IMR-90 (cell line): ENCODE measurements around the gene CLPX. TPM values are rescaled to one million over a fixed set of nuclear protein-coding genes. Genes with fewer than 3 reads are reported as not detected.

ENCODE experiments used
- ATAC-seq: fragments of 200-7000 bp; cut with Tn5 transposase; 2 replicates; pipeline ENCODE4 v1.9.1; 2020; ENCODE audit warnings: low read depth, mild to moderate bottlenecking, moderate library complexity
- BruUV-seq: library from RNA; stranded (reverse); fragments of 400-500 nt; replicated peaks from 2 replicates; lab custom pipeline; 2021; lab: Mats Ljungman, UMichigan
- CTCF ChIA-PET: fragments of 300-600 bp; formaldehyde crosslinking; extraction: SDS; loops from one replicate; lab custom pipeline; 2021; ENCODE audit warnings: antibody characterized with exemption; lab: Yijun Ruan, JAX
- POLR2A ChIA-PET: fragments of 300-600 bp; sonication (Branson Sonifier 250); formaldehyde crosslinking; loops from one replicate; lab custom pipeline; 2022; ENCODE audit warnings: antibody characterized with exemption; ENCODE audit not compliant: unreplicated experiment; lab: Charles Lee
- DNase-seq: peaks from one replicate; pipeline ENCODE4 v3.0.0; 2013
- H2AFZ ChIP-seq: replicated peaks from 2 replicates; pipeline ENCODE3; 2013; ENCODE audit warnings: low read length, mild to moderate bottlenecking; ENCODE audit not compliant: poor library complexity
- H2AK5ac ChIP-seq: 2 replicates; pipeline ENCODE4 v1.6.1; 2013; ENCODE audit warnings: low read depth, low read length, inconsistent platforms
- H2AK9ac ChIP-seq: replicated peaks from 2 replicates; pipeline ENCODE3; 2013; ENCODE audit warnings: mild to moderate bottlenecking, low read depth, low read length, moderate library complexity; ENCODE audit not compliant: poor library complexity
- H2BK120ac ChIP-seq: 2 replicates; pipeline ENCODE4 v1.6.1; 2013; ENCODE audit warnings: low read depth, low read length, inconsistent platforms
- H2BK15ac ChIP-seq: 3 replicates; pipeline ENCODE4 v1.6.1; 2013; ENCODE audit warnings: low read depth, low read length, inconsistent platforms
- H2BK20ac ChIP-seq: 2 replicates; pipeline ENCODE4 v1.6.1; 2013; ENCODE audit warnings: low read depth, mild to moderate bottlenecking, inconsistent platforms, low read length, moderate library complexity
- H2BK5ac ChIP-seq: 2 replicates; pipeline ENCODE4 v1.6.1; 2013; ENCODE audit warnings: mild to moderate bottlenecking, low read depth, low read length, inconsistent platforms; ENCODE audit not compliant: poor library complexity, severe bottlenecking
- H3K14ac ChIP-seq: replicated peaks from 2 replicates; pipeline ENCODE4 v1.6.1; 2013; ENCODE audit warnings: low read depth, low read length, inconsistent platforms
- H3K18ac ChIP-seq: 2 replicates; pipeline ENCODE4 v1.6.1; 2013; ENCODE audit warnings: low read depth, low read length, control low read depth
- H3K23ac ChIP-seq: 2 replicates; pipeline ENCODE4 v1.6.1; 2013; ENCODE audit warnings: low read depth, low read length, inconsistent platforms
- H3K27ac ChIP-seq: 2 replicates; pipeline ENCODE4 v1.5.1; 2013; ENCODE audit warnings: mild to moderate bottlenecking, control low read depth, low read length; ENCODE audit not compliant: insufficient read depth
- H3K27me3 ChIP-seq: 2 replicates; pipeline ENCODE4 v1.6.1; 2013; ENCODE audit warnings: low read length; ENCODE audit not compliant: control insufficient read depth, insufficient read depth
- H3K36me3 ChIP-seq: 2 replicates; pipeline ENCODE4 v1.6.1; 2013; ENCODE audit warnings: low read length, mixed read lengths; ENCODE audit not compliant: control insufficient read depth, insufficient read depth
- H3K4ac ChIP-seq: 2 replicates; pipeline ENCODE4 v1.6.1; 2013; ENCODE audit warnings: low read depth, low read length, inconsistent platforms
- H3K4me1 ChIP-seq: 2 replicates; pipeline ENCODE4 v1.6.1; 2013; ENCODE audit warnings: low read length, mixed read lengths; ENCODE audit not compliant: control insufficient read depth, insufficient read depth
- H3K4me2 ChIP-seq: 2 replicates; pipeline ENCODE4 v1.6.1; 2013; ENCODE audit warnings: low read depth, mild to moderate bottlenecking, control low read depth, low read length, moderate library complexity
- H3K4me3 ChIP-seq: 2 replicates; pipeline ENCODE4 v1.5.1; 2013; ENCODE audit warnings: low read depth, mild to moderate bottlenecking, control low read depth, low read length, moderate library complexity; ENCODE audit not compliant: insufficient read depth
- H3K56ac ChIP-seq: 2 replicates; pipeline ENCODE4 v1.6.1; 2013; ENCODE audit warnings: low read length, inconsistent platforms; ENCODE audit not compliant: insufficient read depth; ENCODE audit errors: extremely low read depth
- H3K79me1 ChIP-seq, 2 experiments: 2 replicates each; pipeline ENCODE4 v1.6.1; 2013; ENCODE audit warnings: low read length in 2 of 2, inconsistent platforms in 1 of 2, low read depth in 1 of 2
- H3K9ac ChIP-seq: 2 replicates; pipeline ENCODE4 v1.6.1; 2013; ENCODE audit warnings: low read depth, low read length, control low read depth
- H3K9me1 ChIP-seq: 2 replicates; pipeline ENCODE4 v1.6.1; 2013; ENCODE audit warnings: low read length, inconsistent platforms; ENCODE audit not compliant: insufficient read depth
- H3K9me3 ChIP-seq: 2 replicates; pipeline ENCODE4 v1.6.1; 2013; ENCODE audit warnings: low read length; ENCODE audit not compliant: control insufficient read depth, insufficient read depth
- H4K20me1 ChIP-seq: 2 replicates; pipeline ENCODE4 v1.6.1; 2013; ENCODE audit warnings: low read length, inconsistent platforms; ENCODE audit not compliant: insufficient read depth
- H4K5ac ChIP-seq: 2 replicates; pipeline ENCODE4 v1.6.1; 2013; ENCODE audit warnings: mild to moderate bottlenecking, low read depth, low read length, control low read depth
- H4K8ac ChIP-seq, 2 experiments: 2 replicates each; pipeline ENCODE4 v1.6.1; 2013; ENCODE audit warnings: low read depth in 2 of 2, low read length in 2 of 2, control low read depth in 1 of 2, inconsistent platforms in 1 of 2
- H4K91ac ChIP-seq: 2 replicates; pipeline ENCODE4 v1.6.1; 2013; ENCODE audit warnings: low read depth, low read length, inconsistent platforms; ENCODE audit not compliant: insufficient read depth
- BHLHE40 ChIP-seq: fragments of 150-350 bp; IDR thresholded peaks from 2 replicates; pipeline ENCODE4 v1.6.1; 2016; ENCODE audit warnings: mild to moderate bottlenecking, low read depth, low read length
- CTCF ChIP-seq: conservative IDR thresholded peaks from 2 replicates; pipeline ENCODE4 v1.5.1; 2012; ENCODE audit warnings: mild to moderate bottlenecking, low read depth, low read length, improper control_type of control experiment
- ELK1 ChIP-seq: fragments of 150-350 bp; IDR thresholded peaks from 2 replicates; pipeline ENCODE4 v1.6.1; 2016; ENCODE audit warnings: low read depth, mild to moderate bottlenecking, low read length, moderate library complexity, borderline replicate concordance
- FOS ChIP-seq: fragments of 150-350 bp; IDR thresholded peaks from 2 replicates; pipeline ENCODE4 v1.6.1; 2016; ENCODE audit warnings: low read depth, low read length
- MAFK ChIP-seq: IDR thresholded peaks from 2 replicates; pipeline ENCODE4 v1.6.1; 2012; ENCODE audit warnings: low read depth, low read length, improper control_type of control experiment
- MAZ ChIP-seq: IDR thresholded peaks from 2 replicates; pipeline ENCODE4 v1.6.1; 2012; ENCODE audit warnings: low read depth, mild to moderate bottlenecking, low read length, improper control_type of control experiment, moderate library complexity, borderline replicate concordance
- MXI1 ChIP-seq: IDR thresholded peaks from 2 replicates; pipeline ENCODE4 v1.6.1; 2012; ENCODE audit warnings: low read depth, mild to moderate bottlenecking, low read length, moderate library complexity, borderline replicate concordance
- POLR2A ChIP-seq: IDR thresholded peaks from 2 replicates; pipeline ENCODE4 v1.6.1; 2012; ENCODE audit warnings: mild to moderate bottlenecking, low read depth, low read length
- RAD21 ChIP-seq: IDR thresholded peaks from 2 replicates; pipeline ENCODE4 v1.6.1; 2012; ENCODE audit warnings: low read length, improper control_type of control experiment
- RFX5 ChIP-seq: IDR thresholded peaks from 2 replicates; pipeline ENCODE4 v1.8.0; 2012; ENCODE audit warnings: low read depth, mild to moderate bottlenecking, low read length, moderate library complexity
- SMC3 ChIP-seq: fragments of 150-350 bp; IDR thresholded peaks from 2 replicates; pipeline ENCODE4 v1.6.1; 2016; ENCODE audit warnings: low read depth, mild to moderate bottlenecking, antibody characterized with exemption, low read length, moderate library complexity
- USF2 ChIP-seq: fragments of 150-350 bp; IDR thresholded peaks from 2 replicates; pipeline ENCODE4 v1.6.1; 2017; ENCODE audit warnings: mild to moderate bottlenecking, antibody characterized with exemption, low read length, low read depth
- WGBS, 2 experiments: methylation state at CpG; one replicate each; pipeline versions ENCODE4 v1.1.5 to v1.1.7; 2013; ENCODE audit warnings: missing lambda C conversion rate in 2 of 2; ENCODE audit not compliant: insufficient read length in 1 of 2; ENCODE audit errors: extremely low coverage in 2 of 2; 5-methylcytosine and 5-hydroxymethylcytosine counted together
- dilution Hi-C: fragments of 300-500 bp; cut with HindIII; formaldehyde crosslinking; loops from one replicate; pipeline ENCODE4 v1.14.3; 2018; ENCODE audit warnings: low sequenced_read_pairs; ENCODE audit not compliant: unreplicated experiment
- in situ Hi-C: fragments of 300-500 bp; cut with MboI; formaldehyde crosslinking; loops from 3 replicates; pipeline ENCODE4 v1.14.3; 2019; ENCODE audit warnings: low sequenced_read_pairs, inconsistent platforms, mixed read lengths
- intact Hi-C: fragments of 100-400 bp; cut with micrococcal nuclease; formaldehyde crosslinking; loops from 2 replicates; pipeline ENCODE4 v1.10.0; 2022
- polyA plus RNA-seq, 3 experiments: library from polyadenylated mRNA; depleted of rRNA; stranded (reverse); fragments of >200 nt; gene quantifications; 2 replicates each; pipeline ENCODE4 v1.2.3, GENCODE V29; 2012; ENCODE audit warnings: low replicate concordance in 1 of 3
- total RNA-seq: library from RNA; depleted of rRNA; stranded (reverse); fragments of >200 nt; gene quantifications from 2 replicates; pipeline ENCODE4 v1.2.3, GENCODE V29; 2012

CLPX gene
- total and polyA plus RNA-seq, 2 of the 4 experiments (the other 2 are of a cell fraction): 25.8 to 26.9 TPM

- no peak overlapping the region for H2AK9ac ChIP-seq
- H4K20me1 ChIP-seq: no peaks in the 10 kb centered on the region
- no peak overlapping the region for H2BK120ac ChIP-seq
- H3K9me1 ChIP-seq: no peaks in the 10 kb centered on the region
- H3K4me1 ChIP-seq: no peaks in the 10 kb centered on the region
- H3K14ac ChIP-seq: no peak overlapping the region
- H4K8ac ChIP-seq: no peak overlapping the region
- in situ Hi-C loops: loop anchor here (5.0 to 10.0 kb wide), 2 partner anchors 81 to 188 kb away; no protein-coding TSS in a partner anchor
- H2AK5ac ChIP-seq: no peak overlapping the region
- no peaks in the 10 kb centered on the region for H3K36me3 ChIP-seq
- ChIA-PET CTCF (interaction anchor here (0.7 kb wide), 1 partner anchor 85 kb away, joined by 7 read pairs; no protein-coding TSS in a partner anchor), POLR2A (no interaction called here)
- no peak overlapping the region for H4K91ac ChIP-seq
- no peaks in the 10 kb centered on the region for H3K9me3 ChIP-seq
- H3K4me2 ChIP-seq: no peak overlapping the region
- H2AFZ ChIP-seq: no peak overlapping the region
- no peak overlapping the region for H2BK5ac ChIP-seq
- TF ChIP-seq FOS (no peak), POLR2A (no peak), MAFK (no peak), RAD21 (no peak), CTCF (no peak), USF2 (no peak), MAZ (no peak), SMC3 (no peak), BHLHE40 (no peak), ELK1 (no peak), MXI1 (no peak), RFX5 (no peak)
- DNase-seq (no peak), ATAC-seq (no peak)
- H4K5ac ChIP-seq: no peak overlapping the region
- dilution Hi-C loops: no loop called here
- H2BK15ac ChIP-seq: no peak overlapping the region
- no peak overlapping the region for H2BK20ac ChIP-seq
- H3K4ac ChIP-seq: no peak overlapping the region
- intact Hi-C loops: no loop called here
- H3K23ac ChIP-seq: no peak overlapping the region
- BruUV-seq: no TSS peak
- H3K27ac ChIP-seq: no peak overlapping the region
- H3K18ac ChIP-seq: no peak overlapping the region
- 85% methylated on average over 7 of the region's 19 CpGs; no CpG with 5 or more reads in 1 of the 2 experiments for WGBS, 2 experiments
- no peak overlapping the region for H3K56ac ChIP-seq
- no peaks in the 10 kb centered on the region for H3K79me1 ChIP-seq
- no peak overlapping the region for H3K9ac ChIP-seq
- no peak overlapping the region for H3K4me3 ChIP-seq
- H3K27me3 ChIP-seq: peaks cover 34% of the 10 kb centered on the region
These were observed 11.6 kb upstream of the CLPX start for GRCh38 chr15:65196637-65197336.
